NCI-H2107 treated with DMSO at 0.1 percent for 48 hours (cell line): Measurements from ENCODE around the gene MRPS11.
"Not testable (repeated sequence)": the region's sequence is repeated elsewhere in the genome, so short reads cannot be mapped to it uniquely, and the experiment has no call there.

Source experiments
- DNase-seq: peaks from one replicate; lab custom pipeline; 2025; ENCODE audit not compliant: unreplicated experiment; lab: John Stamatoyannopoulos, UW

Gene MRPS11

GRCh38 chr15:88454867-88455810, 12.4 kb upstream of the MRPS11 start:
- DNase-seq, result peak; percentile 20

- DNase-seq, result no peak
Observed at GRCh38 chr15:88456733-88457132, 10.8 kb upstream of the MRPS11 start.

- DNase-seq, result no peak
Observed at GRCh38 chr15:88463870-88464532, 3.5 kb upstream of the MRPS11 start.

- no peak for DNase-seq
Observed at GRCh38 chr15:88465633-88466224, 1.8 kb upstream of the MRPS11 start.

- no peak for DNase-seq
Observed at GRCh38 chr15:88467935-88468528, 524 bp downstream of the MRPS11 start.

GRCh38 chr15:88468721-88469120, 1.2 kb downstream of the MRPS11 start:
- DNase-seq, result not testable (repeated sequence)

- no peak for DNase-seq
Observed at GRCh38 chr15:88469321-88469720, 1.8 kb downstream of the MRPS11 start.

- DNase-seq, result no peak
Observed at GRCh38 chr15:88470625-88471372, 3.3 kb downstream of the MRPS11 start.

- no peak for DNase-seq
Observed at GRCh38 chr15:88472225-88472624, 4.7 kb downstream of the MRPS11 start.

GRCh38 chr15:88473661-88474293, 6.3 kb downstream of the MRPS11 start:
- DNase-seq, result not testable (repeated sequence)

GRCh38 chr15:88476635-88477060, 9.1 kb downstream of the MRPS11 start:
- peak; percentile 33 for DNase-seq

GRCh38 chr15:88477126-88477525, 9.6 kb downstream of the MRPS11 start:
- no peak for DNase-seq

- no peak for DNase-seq
Observed at GRCh38 chr15:88477904-88478303, 10.4 kb downstream of the MRPS11 start.

- DNase-seq, result no peak
Observed at GRCh38 chr15:88479169-88479568, 11.7 kb downstream of the MRPS11 start.

GRCh38 chr15:88480981-88481380, 13.5 kb downstream of the MRPS11 start:
- no peak for DNase-seq

- DNase-seq, result no peak
Observed at GRCh38 chr15:88482263-88482662, 14.8 kb downstream of the MRPS11 start.

- no peak for DNase-seq
Observed at GRCh38 chr15:88484682-88485331, 17.3 kb downstream of the MRPS11 start.

GRCh38 chr15:88487178-88487795, 19.8 kb downstream of the MRPS11 start:
- no peak for DNase-seq

- DNase-seq, result no peak
Observed at GRCh38 chr15:88487796-88488523, 20.5 kb downstream of the MRPS11 start.
